GM21576 (cell line): Measurements from ENCODE around the gene HTR6.
"Not testable (repeated sequence)": the region's sequence is repeated elsewhere in the genome, so short reads cannot be mapped to it uniquely, and the experiment has no call there.

Experiments used
- ATAC-seq: cut with Tn5 transposase; IDR thresholded peaks from one replicate; pipeline ENCODE4 v1.9.1; 2021; ENCODE audit warnings: mild to moderate bottlenecking, moderate library complexity; ENCODE audit not compliant: unreplicated experiment

Gene HTR6

DNA sequence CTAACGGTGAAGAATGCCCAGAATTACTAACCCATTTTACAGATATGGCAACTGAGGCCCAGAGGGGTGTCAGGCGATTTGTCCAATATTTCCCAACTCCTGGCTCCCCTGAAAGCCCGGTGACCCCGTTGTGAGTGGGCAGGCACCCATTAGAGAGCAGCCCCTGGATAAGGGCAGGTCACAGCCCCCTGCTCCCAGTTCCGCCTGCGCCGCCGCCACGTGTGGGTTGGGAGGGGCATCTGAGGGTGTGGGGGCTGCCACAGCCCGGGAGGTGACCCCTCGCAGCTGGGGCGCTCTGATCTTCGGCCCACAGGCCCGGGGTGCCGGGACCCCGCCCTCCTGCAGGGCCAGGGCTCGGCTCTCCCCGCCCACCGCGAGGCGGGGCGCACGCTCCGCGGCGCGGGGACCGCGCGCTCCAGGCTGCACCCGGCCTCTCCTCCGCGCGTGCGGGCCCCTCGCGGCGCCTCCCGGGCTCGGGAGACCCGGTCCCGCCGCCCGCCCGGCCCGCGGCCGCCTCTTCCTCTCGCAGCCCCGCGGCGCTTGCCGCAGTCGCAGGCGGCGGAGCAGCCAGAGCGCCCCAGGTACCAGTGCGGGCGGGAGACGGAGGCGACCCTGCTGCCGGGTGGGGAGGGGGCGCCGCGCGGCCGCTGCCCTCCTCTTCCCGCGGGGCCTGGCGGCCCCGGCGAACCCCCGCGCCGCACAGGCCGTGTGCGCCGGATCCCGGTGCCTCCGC, at the start of gene HTR6:
Gene HTR6 (plus strand): TSS at position 423 of the 733 bp plus-strand sequence. CDS start 879 bp downstream, outside the sequence.
- no peak for ATAC-seq

DNA sequence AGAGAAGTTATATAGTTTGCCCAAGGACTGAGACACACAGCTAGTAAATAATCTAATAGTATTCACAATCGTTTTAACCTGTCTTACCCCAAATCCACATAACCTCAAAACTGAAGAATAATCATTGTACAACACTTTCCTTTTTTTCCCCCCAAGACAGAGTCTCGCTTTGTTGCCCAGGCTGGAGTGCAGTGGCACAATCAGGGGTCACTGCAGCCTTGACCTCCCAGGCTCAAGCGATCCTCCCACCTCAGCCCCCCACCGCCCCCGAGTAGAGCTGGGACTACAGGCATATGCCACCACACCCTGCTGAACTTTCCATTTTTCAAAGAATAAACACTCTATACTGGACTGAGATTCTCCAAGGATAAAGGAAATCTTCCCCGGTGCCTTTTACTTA, 49.2 kb upstream of the HTR6 start:
- ATAC-seq, result no peak

DNA sequence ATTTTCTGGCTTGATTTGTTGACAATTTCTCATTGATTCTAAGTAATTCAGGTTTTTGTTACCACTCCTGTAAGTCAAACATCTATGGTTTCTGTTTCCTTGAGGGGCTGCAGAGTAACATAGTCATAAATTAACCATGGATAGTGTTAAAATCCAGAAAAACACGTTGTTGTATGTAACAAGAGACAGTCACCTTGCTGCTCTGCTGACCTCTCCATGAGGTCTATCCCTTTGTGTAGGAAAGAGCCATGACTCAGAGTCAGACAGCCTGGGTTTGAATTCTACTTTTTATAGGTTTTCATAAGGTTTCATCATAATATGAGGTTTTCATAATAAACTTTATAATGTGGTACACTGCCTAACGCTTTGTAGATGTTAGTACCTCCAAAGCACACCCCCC, 48.2 kb upstream of the HTR6 start:
- ATAC-seq, result no peak

DNA sequence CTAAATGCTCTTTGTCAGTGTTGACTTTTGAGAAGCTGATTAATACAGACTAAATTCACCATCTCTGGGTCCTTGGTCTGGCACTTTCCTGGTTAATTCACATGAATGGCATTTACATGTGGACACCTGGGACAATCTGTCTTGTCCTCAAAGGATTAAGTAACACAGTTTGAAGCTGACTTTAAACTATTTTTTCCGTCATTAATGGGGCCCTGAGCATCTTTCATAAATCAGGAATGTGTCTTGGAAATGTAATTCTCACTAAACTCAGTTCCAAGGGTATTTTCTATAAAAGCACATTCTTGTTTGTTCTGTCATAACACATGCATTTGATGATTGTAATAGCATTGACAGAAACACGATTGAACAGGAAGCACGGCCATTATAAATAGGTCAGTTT, 47.3 kb upstream of the HTR6 start:
- no peak for ATAC-seq

DNA sequence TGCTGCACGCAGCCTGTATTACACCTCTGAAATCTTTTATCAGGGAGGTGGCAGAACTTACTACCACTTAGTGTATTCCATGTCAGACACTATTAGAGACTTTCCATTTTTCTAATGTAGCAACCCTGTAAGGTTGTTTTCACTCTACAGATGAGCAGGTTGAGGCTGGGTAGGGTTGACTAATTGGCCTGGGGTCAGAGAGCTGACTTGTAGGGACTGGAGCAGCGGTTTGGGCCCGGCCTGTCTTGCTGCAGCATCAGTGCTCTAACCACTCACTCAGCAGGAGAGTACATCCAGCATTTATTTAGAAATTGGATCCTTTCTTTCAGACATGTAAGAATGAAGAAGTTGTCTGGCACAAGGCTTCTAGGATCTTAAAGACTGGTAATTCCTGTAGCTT, 46.2 kb upstream of the HTR6 start:
- no peak for ATAC-seq

DNA sequence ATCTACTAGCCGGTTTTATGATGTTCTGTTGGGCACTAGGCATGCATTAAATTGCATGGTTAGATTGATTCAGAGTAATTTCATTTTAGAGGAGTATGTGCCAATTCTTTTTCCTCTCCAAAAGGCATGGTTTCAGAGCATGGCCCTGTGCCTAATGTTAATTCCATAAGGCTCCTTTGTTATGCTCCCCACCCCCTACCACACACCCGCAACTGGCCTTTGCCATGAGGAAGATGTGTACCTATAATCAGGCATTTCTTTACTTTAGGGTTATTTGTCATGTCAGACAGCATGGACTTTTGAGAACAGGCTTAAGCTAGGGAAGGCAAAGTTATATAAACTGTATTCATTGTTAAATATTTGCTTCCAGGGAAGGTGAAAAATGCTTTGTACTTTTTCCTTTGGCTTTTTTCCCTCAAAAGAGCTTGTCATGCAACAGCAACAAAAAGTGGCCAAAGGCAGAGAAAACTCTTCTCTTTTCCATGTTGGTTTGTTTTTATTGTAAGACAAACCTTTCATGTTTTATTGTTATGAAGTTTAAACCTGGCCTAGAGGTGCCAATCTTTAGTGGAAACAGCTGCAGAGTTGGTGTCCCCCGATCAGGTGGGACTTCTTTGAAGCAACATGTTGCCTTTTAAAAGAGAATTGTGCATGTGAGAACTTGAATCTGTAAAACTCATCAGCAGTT, 44.8 kb upstream of the HTR6 start:
- no peak for ATAC-seq

DNA sequence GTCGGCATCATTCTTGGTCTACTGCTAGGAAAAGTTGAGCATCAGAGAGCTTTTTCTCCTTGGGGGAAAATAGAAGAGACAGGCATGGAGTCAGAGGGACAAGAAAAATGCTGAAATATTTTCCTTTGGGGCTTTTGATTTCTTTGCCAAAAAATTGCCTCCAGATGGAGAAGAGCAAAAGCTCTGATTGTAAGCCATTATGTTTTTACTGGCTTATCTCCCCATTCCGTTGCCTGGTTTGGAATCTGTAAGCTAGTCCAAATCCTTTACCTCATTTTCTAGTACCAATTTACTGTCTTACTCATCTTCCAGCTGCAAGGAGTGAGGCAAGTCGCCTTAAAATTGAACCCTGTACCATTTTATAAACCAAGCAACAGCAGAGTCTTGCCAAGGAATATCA, 43.9 kb upstream of the HTR6 start:
- no peak for ATAC-seq

DNA sequence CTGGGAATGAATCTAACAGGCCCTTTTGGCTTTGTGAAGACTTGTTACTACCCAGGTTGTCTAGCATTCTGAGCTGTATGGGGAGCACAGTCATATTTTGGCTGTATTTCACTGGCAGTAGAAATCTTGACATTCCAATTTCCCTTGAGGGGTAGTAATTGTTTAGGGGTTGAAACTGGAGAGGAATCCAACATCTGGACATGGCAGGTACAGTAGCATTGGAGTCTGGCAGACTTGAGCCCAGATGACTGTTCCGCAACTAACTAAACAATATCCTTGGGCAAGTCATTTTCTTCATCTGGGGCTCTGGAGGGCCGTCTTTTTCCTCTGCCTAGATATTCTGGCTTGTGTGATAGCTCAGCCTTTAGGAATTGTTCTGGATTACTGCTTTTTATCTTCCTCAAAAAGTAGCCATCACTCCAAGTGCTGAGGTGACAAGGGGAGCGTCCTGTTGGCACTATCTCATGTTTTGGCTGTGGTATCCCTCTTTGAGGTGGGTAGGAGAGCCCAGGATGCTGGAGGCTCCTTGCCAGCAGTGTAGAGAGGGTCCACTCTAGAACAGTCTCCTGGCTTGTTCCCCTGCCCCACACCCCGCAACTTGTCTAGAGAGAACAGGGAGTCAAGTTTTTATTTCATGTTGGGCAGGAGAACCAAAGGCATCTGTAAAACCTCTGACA, 43.3 kb upstream of the HTR6 start:
- ATAC-seq, result no peak

DNA sequence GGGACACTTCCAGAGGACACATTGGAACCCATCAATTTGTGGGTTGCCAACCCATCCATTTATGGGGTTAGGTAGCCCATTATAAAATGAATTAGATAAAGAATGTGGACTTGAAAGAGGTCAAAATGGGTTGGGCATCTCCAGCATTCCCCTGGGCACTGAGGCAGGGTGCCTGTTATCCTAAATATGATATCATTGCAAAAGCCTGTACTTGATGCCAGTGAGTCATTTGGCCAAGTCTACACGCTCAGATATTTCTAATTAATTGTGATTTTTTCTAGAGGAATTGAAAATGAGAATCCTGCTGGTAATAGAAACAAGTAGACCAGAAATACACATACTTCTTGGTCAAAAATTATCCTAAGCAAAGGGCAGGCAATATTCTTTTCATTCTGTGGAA, 42.5 kb upstream of the HTR6 start:
- ATAC-seq, result no peak

DNA sequence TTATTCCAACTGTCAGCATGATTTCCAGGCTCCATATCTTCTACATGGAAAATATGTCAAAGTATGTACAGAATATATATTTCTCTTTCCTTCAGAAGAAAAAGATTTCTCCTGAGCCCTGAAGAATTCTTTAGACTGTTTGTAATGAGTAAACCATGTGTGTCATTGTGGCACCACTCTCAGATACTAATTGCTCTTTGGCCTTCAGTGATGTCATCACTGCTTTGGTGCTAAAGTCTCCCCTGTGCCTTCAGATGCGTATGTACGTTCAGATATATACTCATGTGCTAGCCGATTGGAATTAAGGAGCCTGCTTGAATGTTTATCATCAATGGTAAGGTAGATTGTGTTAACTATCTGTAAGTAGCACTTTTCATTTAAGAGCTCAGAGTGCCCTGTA, 41.2 kb upstream of the HTR6 start:
- no peak for ATAC-seq

DNA sequence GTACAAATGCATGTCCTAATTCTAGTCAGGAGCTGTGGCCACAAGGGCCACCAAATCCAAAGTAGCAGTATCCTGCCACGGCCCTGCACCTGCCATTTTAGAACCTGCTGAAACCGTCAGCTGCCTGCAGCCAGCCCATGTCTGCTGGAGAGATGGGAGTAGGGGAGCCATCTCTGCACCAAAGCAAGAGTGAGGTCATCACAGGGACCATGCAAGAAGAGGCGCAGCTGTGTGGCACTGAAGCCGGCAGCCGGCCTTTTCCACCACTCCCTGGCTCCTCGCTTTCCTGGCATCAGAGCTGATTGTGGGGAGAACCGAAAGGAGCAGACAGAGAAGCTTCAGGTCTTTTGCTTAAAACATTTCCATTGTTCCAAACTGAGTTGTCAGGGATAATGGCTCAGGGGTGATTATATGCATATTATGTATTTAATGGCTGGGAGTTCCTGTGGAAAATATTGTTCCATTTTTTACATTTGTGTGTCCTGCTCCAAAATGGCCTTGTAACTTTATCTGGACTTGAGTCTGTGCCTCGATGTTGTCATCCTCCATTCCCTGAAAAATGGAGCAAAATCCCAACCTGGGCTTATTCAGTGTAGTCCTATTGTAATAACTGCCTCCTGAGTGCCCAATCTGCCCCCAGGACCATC, 39.3 kb upstream of the HTR6 start:
- no peak for ATAC-seq

DNA sequence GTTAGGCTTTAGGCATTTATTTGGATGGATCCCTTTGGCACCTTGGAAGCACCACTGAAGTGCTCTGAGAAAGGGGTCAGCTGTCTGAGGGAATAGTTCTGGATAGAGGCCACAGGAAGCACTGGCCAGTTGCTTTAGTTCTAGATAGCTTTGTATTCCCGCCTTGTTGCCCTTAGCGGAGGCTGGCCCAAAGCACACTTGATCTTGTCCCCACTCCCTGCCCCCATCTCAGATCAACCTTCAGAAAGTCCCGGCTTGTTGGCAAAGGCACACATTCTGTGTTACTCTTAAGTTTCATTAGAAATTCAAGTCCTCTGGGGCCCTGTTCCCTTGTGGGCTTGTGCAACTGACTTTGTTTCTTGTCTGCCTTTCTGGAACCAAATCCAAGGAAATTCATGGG, 35.8 kb upstream of the HTR6 start:
- ATAC-seq, result no peak

DNA sequence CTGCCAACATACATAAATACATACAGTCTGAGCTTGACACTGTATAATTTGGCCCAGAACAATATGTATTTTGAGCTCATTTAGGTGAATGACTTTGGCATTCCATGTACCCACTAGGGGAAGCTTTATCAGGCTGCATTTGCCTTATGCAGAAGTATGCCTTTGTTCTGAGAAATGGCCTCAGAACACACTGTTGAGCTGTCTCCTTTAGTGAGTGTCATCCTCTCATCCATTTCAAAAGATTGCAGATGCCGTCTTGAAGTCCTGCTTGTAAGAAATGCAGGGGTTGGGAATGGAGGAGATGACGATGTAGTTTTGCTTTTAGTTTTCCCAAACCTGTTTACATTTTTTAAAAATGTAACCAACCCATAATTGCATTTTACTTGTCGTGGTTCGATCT, 35.3 kb upstream of the HTR6 start:
- no peak for ATAC-seq

DNA sequence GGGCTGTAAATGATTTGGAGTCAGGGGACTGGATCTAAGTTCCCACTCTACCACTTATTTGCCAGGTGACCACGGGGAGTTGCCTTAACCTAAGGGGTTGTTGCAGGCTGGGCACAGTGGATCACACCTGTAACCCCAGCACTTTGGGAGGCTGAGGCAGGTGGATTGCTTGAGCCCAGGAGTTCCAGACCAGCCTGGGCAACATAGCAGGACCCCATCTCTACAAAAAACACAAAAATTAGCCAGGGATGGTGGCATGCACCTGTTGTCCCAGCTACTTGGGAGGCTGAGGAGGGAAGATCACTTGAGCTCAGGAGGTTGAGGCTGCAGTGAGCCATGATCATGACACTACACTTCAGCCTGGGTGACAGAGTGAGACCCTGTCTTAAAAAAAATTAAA, 34.5 kb upstream of the HTR6 start:
- ATAC-seq, result not testable (repeated sequence)

DNA sequence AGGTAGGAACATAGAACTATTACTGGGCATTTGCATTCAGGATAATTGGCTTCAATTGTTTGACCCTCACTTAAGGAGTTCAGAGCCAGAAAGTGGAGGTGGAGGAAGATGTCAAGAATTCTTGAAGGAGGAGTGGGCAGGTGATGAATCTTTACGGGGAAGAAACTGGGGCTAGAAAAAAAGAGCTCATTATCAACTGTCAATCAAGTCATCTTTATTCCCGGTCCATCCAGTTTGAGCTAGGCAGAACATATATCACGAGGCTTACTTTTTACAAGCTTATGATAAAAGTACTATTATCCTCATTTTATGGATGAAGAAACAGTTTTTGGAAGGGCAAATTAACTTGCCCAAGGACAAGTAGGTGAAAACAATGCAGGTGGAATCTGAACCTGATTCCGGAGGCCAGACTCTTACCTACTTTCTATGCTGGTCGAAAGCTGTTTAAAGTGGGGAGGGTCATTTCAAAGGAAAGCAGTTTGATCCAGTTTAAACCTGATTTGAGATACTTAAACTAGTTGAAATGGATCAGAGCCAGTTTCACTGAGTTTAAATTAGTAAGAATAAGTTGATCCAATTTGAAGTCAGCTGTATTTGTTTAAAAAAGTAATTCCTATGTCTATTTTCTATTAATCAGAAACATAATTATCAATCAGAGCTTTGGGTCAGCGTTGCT, 33.8 kb upstream of the HTR6 start:
- no peak for ATAC-seq

DNA sequence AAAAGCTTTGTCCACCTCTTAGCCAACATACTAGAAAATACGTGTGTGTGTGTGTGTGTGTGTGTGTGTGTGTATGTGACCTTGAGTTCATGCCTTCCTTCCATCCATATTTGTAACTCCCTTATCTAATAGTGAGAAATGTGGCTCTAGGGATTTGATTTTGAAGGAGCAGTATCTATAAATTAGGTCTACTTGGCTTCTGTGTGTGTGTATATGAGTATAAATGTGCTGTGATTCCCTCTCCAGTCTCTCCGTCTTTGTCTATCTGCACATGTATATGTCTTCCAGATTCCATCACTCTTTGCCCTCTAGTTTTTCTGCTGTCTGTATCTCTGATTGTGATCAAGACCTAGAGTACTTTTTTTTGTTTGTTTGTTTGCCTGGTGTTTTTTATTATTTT, 32.5 kb upstream of the HTR6 start:
- no peak for ATAC-seq

DNA sequence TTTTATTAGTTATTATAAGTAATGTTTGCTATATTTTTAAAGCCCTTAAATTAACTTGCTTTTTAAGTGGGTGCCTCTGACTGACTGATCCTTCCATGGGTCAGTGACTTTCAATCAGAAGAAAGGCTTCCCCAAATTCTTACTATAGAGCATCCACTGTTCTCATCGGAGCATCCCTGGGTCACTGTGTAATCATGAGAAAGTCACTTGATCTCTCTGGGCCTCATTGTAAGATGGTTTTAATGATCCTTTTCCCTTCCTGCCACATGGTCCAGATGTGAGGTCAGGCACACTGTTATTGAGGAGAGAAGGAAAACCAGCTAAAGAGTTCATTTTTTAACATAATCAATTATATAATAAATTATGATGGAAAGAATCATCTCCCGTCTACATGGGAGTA, 31.6 kb upstream of the HTR6 start:
- ATAC-seq, result no peak

DNA sequence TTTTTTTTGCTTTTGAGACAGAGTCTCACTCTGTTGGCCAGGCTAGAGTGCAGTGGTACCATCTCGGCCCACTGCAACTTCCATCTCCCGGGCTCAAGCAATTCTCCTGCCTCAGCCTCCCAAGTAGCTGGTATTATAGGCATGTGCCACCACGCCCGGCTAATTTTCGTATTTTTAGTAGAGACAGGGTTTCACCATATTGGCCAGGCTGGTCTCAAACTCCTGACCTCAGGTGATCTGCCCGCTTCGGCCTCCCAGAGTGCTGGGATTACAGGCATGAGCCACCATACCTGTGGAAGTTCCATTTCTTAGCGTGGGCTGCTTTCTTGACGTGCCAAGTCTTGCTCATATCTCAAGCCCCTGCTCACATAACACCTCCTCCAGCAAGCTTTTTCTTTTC, 29.6 kb upstream of the HTR6 start:
- ATAC-seq, result not testable (repeated sequence)

DNA sequence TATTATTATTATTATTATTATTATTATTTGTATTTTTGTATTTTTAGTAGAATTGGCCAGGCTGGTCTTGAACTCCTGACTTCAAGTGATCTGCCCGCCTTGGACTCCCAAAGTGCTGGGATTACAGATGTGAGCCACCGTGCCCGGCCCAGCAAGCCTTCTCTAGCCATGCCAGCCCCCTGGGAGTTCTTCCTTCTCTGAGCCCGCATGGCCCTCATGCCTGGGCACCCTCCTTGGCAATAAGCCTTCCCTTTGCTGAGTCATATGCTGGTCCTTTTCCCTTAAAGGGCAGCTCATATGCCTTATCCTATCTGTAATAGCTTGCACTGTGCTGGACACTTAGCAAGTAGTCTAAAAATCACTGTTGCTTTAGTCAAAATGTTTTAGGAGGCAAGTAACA, 29.0 kb upstream of the HTR6 start:
- no peak for ATAC-seq

DNA sequence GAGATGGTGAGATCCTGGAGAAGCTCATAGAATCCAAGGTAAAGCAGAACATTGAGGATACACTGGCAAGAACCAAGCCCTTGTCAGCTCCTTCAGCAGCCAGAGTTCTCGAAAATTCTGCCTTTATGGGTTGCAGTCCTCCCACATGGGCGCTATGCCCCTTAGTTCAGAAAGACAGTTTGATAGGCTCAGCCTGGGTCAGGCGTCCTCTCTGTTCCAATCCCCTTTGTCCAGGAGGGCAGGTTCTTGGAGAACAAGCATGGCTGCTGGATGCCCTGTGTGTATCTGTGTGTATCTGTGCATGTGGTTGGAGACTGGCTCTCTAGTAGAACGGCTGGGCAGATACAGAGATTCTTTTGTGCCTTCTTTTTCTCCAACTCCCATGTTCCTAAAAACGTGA, 28.6 kb upstream of the HTR6 start:
- ATAC-seq, result no peak

DNA sequence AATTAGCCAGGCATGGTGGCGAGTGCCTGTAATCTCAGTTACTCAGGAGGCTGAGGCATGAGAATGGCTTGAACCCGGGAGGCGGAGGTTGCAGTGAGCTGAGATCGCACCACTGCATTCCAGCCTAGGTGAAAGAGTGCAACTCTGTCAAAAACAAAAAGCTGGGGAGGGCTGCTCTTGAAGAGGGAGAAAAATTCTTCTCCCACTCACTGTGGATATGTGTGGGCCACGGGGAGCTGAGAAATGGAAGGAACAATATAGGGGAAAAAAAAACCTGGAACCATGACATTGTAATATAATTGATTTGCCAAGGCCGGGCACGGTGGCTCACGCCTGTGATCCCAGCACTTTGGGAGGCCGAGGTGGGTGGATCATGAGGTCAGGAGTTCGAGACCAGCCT, 27.9 kb upstream of the HTR6 start:
- not testable (repeated sequence) for ATAC-seq
